Heart left ventricle (tissue), 16 donors: ENCODE data around the gene ZNF579. TPM values are rescaled to one million over a fixed set of nuclear protein-coding genes. Genes with fewer than 3 reads are reported as not detected.

Experiments used
- ATAC-seq, 4 donors: fragments of 200-7000 bp; cut with Tn5 transposase; one replicate each; pipeline ENCODE4 v1.9.1; 2020 to 2022; ENCODE audit warnings: moderate library complexity in 4 of 4, mild to moderate bottlenecking in 3 of 4, moderate number of reproducible peaks in 1 of 4
- DNase-seq, 5 donors: peaks; one replicate each; pipeline ENCODE4 v3.0.0-alpha.2; 2020
- H3K27ac ChIP-seq, 12 donors: fragments of 200-600 bp; sonication (generic) in 4 of 12; one replicate each; pipeline versions ENCODE4 v1.5.0 to v1.8.0; 2016 to 2022; ENCODE audit warnings: mild to moderate bottlenecking in 2 of 12
- H3K27me3 ChIP-seq, 9 donors: fragments of 200-600 bp; sonication (generic) in 2 of 9; one replicate each; pipeline versions ENCODE4 v1.5.1 to v1.8.0; 2016 to 2022; ENCODE audit warnings: mild to moderate bottlenecking in 3 of 9
- H3K36me3 ChIP-seq, 9 donors: fragments of 200-600 bp; sonication (generic) in 2 of 9; one replicate each; pipeline versions ENCODE4 v1.5.0 to v1.8.0; 2018 to 2022; ENCODE audit warnings: mild to moderate bottlenecking in 2 of 9
- H3K4me1 ChIP-seq, 12 donors: fragments of 200-600 bp; sonication (generic) in 4 of 12; one replicate each; pipeline versions ENCODE4 v1.5.0 to v1.8.0; 2016 to 2022; ENCODE audit warnings: mild to moderate bottlenecking in 3 of 12
- H3K4me3 ChIP-seq, 12 donors: fragments of 200-600 bp; sonication (generic) in 4 of 12; one replicate each; pipeline versions ENCODE4 v1.5.0 to v1.8.0; 2017 to 2022; ENCODE audit warnings: mild to moderate bottlenecking in 9 of 12, moderate library complexity in 4 of 12
- H3K9me3 ChIP-seq, 12 donors: fragments of 200-600 bp; sonication (generic) in 4 of 12; one replicate each; pipeline versions ENCODE4 v1.5.0 to v1.8.0; 2016 to 2022; ENCODE audit warnings: mild to moderate bottlenecking in 1 of 12
- CTCF ChIP-seq, 12 donors: fragments of 200-600 bp; sonication (generic) in 4 of 12; IDR thresholded peaks; one replicate each; pipeline versions ENCODE4 v1.5.0 to v1.8.0; 2018 to 2022; ENCODE audit warnings: antibody characterized with exemption in 12 of 12, mild to moderate bottlenecking in 5 of 12
- POLR2A ChIP-seq, 2 donors: fragments of 450-650 bp; IDR thresholded peaks; one replicate each; pipeline ENCODE4 v1.6.1; 2017; ENCODE audit warnings: antibody characterized with exemption in 2 of 2, mild to moderate bottlenecking in 2 of 2, moderate library complexity in 2 of 2
- WGBS, 4 donors: extraction: QIAGEN DNeasy Blood & Tissue Kit in 2 of 4; methylation state at CpG; one replicate each; pipeline versions ENCODE4 v1.1.5 to v1.1.7; 2013 to 2018; 5-methylcytosine and 5-hydroxymethylcytosine counted together
- intact Hi-C, 10 donors: fragments of 100-400 bp; cut with DNase I; formaldehyde crosslinking; loops; one replicate each; pipeline versions ENCODE4 v1.11.1 to v1.14.2; 2022
- polyA plus RNA-seq, 2 donors: library from polyadenylated mRNA; stranded (reverse); fragments of 200-250 nt; gene quantifications; one replicate each; pipeline ENCODE4 v1.2.3, GENCODE V29; 2013
- total RNA-seq, 9 donors: library from RNA; depleted of rRNA in 2 of 9; stranded (reverse); fragments of >200 nt in 2 of 9; fragmentation: NEBNext Ultra II Directional in 3 of 9; extraction: Animal tissue kit (Norgen Biotek cat#: 25700) in 3 of 9; gene quantifications; one replicate each; pipeline versions ENCODE4 v1.1.0 to v1.2.4, GENCODE V29; 2016 to 2023
- donor health status: ischemic (EF 13 %, LVEDD 7.1; RV severe dilation, severe dysfunction).
- donor health status: healthy with polysubstance abuse.
- donor health status: DM: no; HTN: yes; CAD: no.
- donor health status: DM: no; HTN: no; CAD: no.
- donor health status: ischemic (EF 25% LVEDD 6.9; RV normal size, moderate dysfunction).
- donor health status: ischemic (EF 25% LVEDD 5.7; RV mildly dilated, moderate dysfunction).
- donor health status: healthy.
- donor health status: DM: yes; HTN: yes; CAD: no.
- donor health status: ischemic (EF 35%, LVEDD 5.7; RV mildly dilated, moderate dysfunction).
- donor health status: nonischemic (EF 11% LVEDD 7.7; RV severe dilation, severe dysfunction).
- donor health status: DM: yes; HTN: yes; CAD: no.
- donor health status: PGD.
- donor health status: ischemic (EF 29% LVEDD 5.4; RV normal size, mild dysfunction).
- donor health status: nonischemic (EF 23%, LVEDD 6.1; RV moderate dilation, normal function).

Gene ZNF579
- total and polyA plus RNA-seq, 11 donors, result 5.4 to 13.9 (median 9.8) TPM

GRCh38 chr19:55567708-55568328, 12.8 kb downstream of the ZNF579 start:
- Histone ChIP-seq H3K4me1 (peaks cover 0 to 11% (median 0%) of the 10 kb centered on the region in 12 donors), H3K27me3 (no peaks in the 10 kb centered on the region), H3K9me3 (no peaks in the 10 kb centered on the region), H3K36me3 (no peaks in the 10 kb centered on the region), H3K27ac (no peak overlapping the region), H3K4me3 (no peak overlapping the region)
- TF ChIP-seq POLR2A (IDR thresholded peaks at IDR 0.05) (no peak), CTCF (IDR thresholded peaks at IDR 0.05) (no peak)
- intact Hi-C loops, result no loop called here
- ATAC-seq (no peak), DNase-seq (no peak)

DNA sequence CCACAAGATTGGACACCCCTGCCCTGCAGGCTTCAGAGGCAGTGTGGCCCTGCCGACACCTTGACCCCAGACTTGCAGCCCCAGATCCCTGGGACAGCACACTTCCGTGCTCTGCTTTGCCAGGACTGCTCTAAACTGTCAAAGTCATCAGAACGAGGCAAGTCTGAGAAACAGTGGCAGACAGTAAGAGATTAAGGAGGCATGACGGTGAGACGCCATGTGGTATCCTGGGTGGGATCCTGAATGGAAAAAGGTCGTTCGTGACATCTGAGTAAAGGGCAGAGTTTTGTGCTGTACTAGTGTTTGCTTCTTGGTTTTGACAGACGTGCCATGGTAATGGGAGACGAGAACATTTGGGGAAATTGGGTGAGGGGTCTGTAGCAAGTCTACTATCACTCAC, 13.8 kb downstream of the ZNF579 start:
- Histone ChIP-seq H3K36me3 (no peaks in the 10 kb centered on the region), H3K27me3 (no peaks in the 10 kb centered on the region), H3K9me3 (no peaks in the 10 kb centered on the region), H3K27ac (no peak overlapping the region), H3K4me3 (no peak overlapping the region), H3K4me1 (peaks cover 0 to 16% (median 0%) of the 10 kb centered on the region in 12 donors)
- WGBS, 4 donors, result 36 to 46% (median 43%) methylated on average over 9 of the region's 9 CpGs
- no peak for ATAC-seq
- intact Hi-C loops, result no loop called here
- DNase-seq, result no peak
- no peak for TF ChIP-seq POLR2A (IDR thresholded peaks at IDR 0.05)
- no peak for TF ChIP-seq CTCF (IDR thresholded peaks at IDR 0.05)

- WGBS, 4 donors, result 30 to 39% (median 36%) methylated on average over 12 of the region's 12 CpGs
- H3K27ac ChIP-seq, result peak overlapping the region in 11 of 12 donors; percentile 62 to 93 (median 84)
- peaks cover 0 to 4% (median 0%) of the 10 kb centered on the region in 12 donors for H3K9me3 ChIP-seq
- ATAC-seq (peak; percentile 91 to 95 (median 94)), DNase-seq (peak; percentile 70 to 90 (median 79))
- no peak for TF ChIP-seq CTCF (IDR thresholded peaks at IDR 0.05)
- peak in 1 of 2 donors; percentile 87 for TF ChIP-seq POLR2A (IDR thresholded peaks at IDR 0.05)
- no peaks in the 10 kb centered on the region for H3K36me3 ChIP-seq
- H3K4me1 ChIP-seq, result peaks cover 0 to 16% (median 0%) of the 10 kb centered on the region in 12 donors
- H3K4me3 ChIP-seq, result peak overlapping the region in 3 of 12 donors; percentile 36 to 48 (median 37)
- no peaks in the 10 kb centered on the region for H3K27me3 ChIP-seq
- intact Hi-C loops, result loop anchor here in 3 of 10 donors (1.0 to 5.0 kb wide), 3 partner anchors 16 to 36 kb away; no protein-coding TSS in a partner anchor
Measured at GRCh38 chr19:55563261-55563690, 17.4 kb downstream of the ZNF579 start.

- Histone ChIP-seq H3K9me3 (peaks cover 0 to 4% (median 0%) of the 10 kb centered on the region in 12 donors), H3K27me3 (no peaks in the 10 kb centered on the region), H3K27ac (no peak overlapping the region), H3K4me1 (peaks cover 0 to 13% (median 0%) of the 10 kb centered on the region in 12 donors), H3K4me3 (no peak overlapping the region), H3K36me3 (no peaks in the 10 kb centered on the region)
- ATAC-seq (no peak), DNase-seq (no peak)
- WGBS, 4 donors, result 78 to 83% (median 81%) methylated on average over 9 of the region's 9 CpGs
- TF ChIP-seq CTCF (IDR thresholded peaks at IDR 0.05) (no peak), POLR2A (IDR thresholded peaks at IDR 0.05) (no peak)
- intact Hi-C loops, result loop anchor here in 1 of 10 donors (5.0 kb wide), 1 partner anchor 32 kb away; no protein-coding TSS in a partner anchor
Measured at GRCh38 chr19:55559684-55560083, 21.0 kb downstream of the ZNF579 start.
